Chondrocyte (in vitro differentiated cells): ENCODE measurements around the gene FHIT. TPM values are rescaled to one million over a fixed set of nuclear protein-coding genes. Genes with fewer than 3 reads are reported as not detected.

Source experiments
- DNase-seq: peaks from one replicate; pipeline ENCODE4 v3.0.0; 2021; ENCODE audit warnings: mixed read lengths, low spot score
- H3K27ac Mint-ChIP-seq: one replicate; pipeline ENCODE4 v1.8.0; 2021; ENCODE audit warnings: mild to moderate bottlenecking, moderate library complexity, mixed read lengths; ENCODE audit not compliant: unreplicated experiment
- H3K27me3 Mint-ChIP-seq: 2 replicates; pipeline ENCODE4 v1.8.0; 2021; ENCODE audit warnings: low read depth, mixed read lengths
- H3K36me3 Mint-ChIP-seq: 2 replicates; pipeline ENCODE4 v1.8.0; 2021; ENCODE audit warnings: low read depth, mixed read lengths
- H3K4me1 Mint-ChIP-seq: 2 replicates; pipeline ENCODE4 v1.8.0; 2021; ENCODE audit warnings: low read depth, mild to moderate bottlenecking, mixed read lengths
- H3K4me3 Mint-ChIP-seq: one replicate; pipeline ENCODE4 v1.8.0; 2021; ENCODE audit warnings: mild to moderate bottlenecking, moderate library complexity, mixed read lengths; ENCODE audit not compliant: unreplicated experiment
- H3K9me3 Mint-ChIP-seq: 2 replicates; pipeline ENCODE4 v1.8.0; 2021; ENCODE audit warnings: low read depth, mixed read lengths
- CTCF ChIP-seq: fragments of 200-600 bp; sonication (generic); IDR thresholded peaks from 2 replicates; pipeline ENCODE4 v1.5.0; 2021; ENCODE audit warnings: antibody characterized with exemption, mild to moderate bottlenecking, moderate library complexity
- total RNA-seq: library from RNA; stranded (reverse); gene quantifications from 3 replicates; pipeline ENCODE4 v1.2.1, GENCODE V29; 2021

The FHIT gene
- total RNA-seq, 1 donor from 2014 or later = 3.8 TPM

- no peak for TF ChIP-seq CTCF
- Mint-ChIP-seq H3K36me3 (no peaks in the 10 kb centered on the region), H3K27me3 (no peaks in the 10 kb centered on the region), H3K4me1 (peaks cover 3% of the 10 kb centered on the region), H3K27ac (no peak overlapping the region), H3K4me3 (no peak overlapping the region), H3K9me3 (no peaks in the 10 kb centered on the region)
- DNase-seq = no peak
Observed at GRCh38 chr3:61236556-61236955, 14.7 kb downstream of the FHIT start.

GRCh38 chr3:61233746-61234145 is 17.5 kb downstream of the FHIT start:
- Mint-ChIP-seq H3K27me3 (no peaks in the 10 kb centered on the region), H3K27ac (no peak overlapping the region), H3K36me3 (no peaks in the 10 kb centered on the region), H3K4me3 (no peak overlapping the region), H3K4me1 (peaks cover 3% of the 10 kb centered on the region), H3K9me3 (no peaks in the 10 kb centered on the region)
- no peak for DNase-seq
- no peak for TF ChIP-seq CTCF

- no peak overlapping the region for H3K27ac Mint-ChIP-seq
- no peak for DNase-seq
- H3K36me3 Mint-ChIP-seq = no peaks in the 10 kb centered on the region
- no peaks in the 10 kb centered on the region for H3K9me3 Mint-ChIP-seq
- H3K4me3 Mint-ChIP-seq = no peak overlapping the region
- H3K4me1 Mint-ChIP-seq = peaks cover 6% of the 10 kb centered on the region
- H3K27me3 Mint-ChIP-seq = no peaks in the 10 kb centered on the region
- no peak for TF ChIP-seq CTCF
Observed at GRCh38 chr3:61231693-61232092, 19.6 kb downstream of the FHIT start.

GRCh38 chr3:61227799-61228198 is 23.5 kb downstream of the FHIT start:
- no peak for DNase-seq

GRCh38 chr3:61226166-61226686 is 25.0 kb downstream of the FHIT start:
- no peak for DNase-seq
- H3K27ac Mint-ChIP-seq = no peak overlapping the region
- no peak for TF ChIP-seq CTCF
- H3K4me3 Mint-ChIP-seq = no peak overlapping the region
- peaks cover 2% of the 10 kb centered on the region for H3K9me3 Mint-ChIP-seq
- no peaks in the 10 kb centered on the region for H3K27me3 Mint-ChIP-seq
- no peaks in the 10 kb centered on the region for H3K36me3 Mint-ChIP-seq
- H3K4me1 Mint-ChIP-seq = peaks cover 3% of the 10 kb centered on the region

More at GRCh38 chr3:61227799-61228198, 23.5 kb downstream of the FHIT start:
- no peaks in the 10 kb centered on the region for H3K27me3 Mint-ChIP-seq
- H3K4me1 Mint-ChIP-seq = peaks cover 6% of the 10 kb centered on the region
- H3K27ac Mint-ChIP-seq = no peak overlapping the region
- peaks cover 2% of the 10 kb centered on the region for H3K9me3 Mint-ChIP-seq
- H3K4me3 Mint-ChIP-seq = no peak overlapping the region
- TF ChIP-seq CTCF = no peak
- H3K36me3 Mint-ChIP-seq = no peaks in the 10 kb centered on the region
